IMR-90 (cell line): ENCODE results near the gene PPM1M. TPM values are rescaled to one million over a fixed set of nuclear protein-coding genes. Genes with fewer than 3 reads are reported as not detected.

ENCODE experiments used
- ATAC-seq: fragments of 200-7000 bp; cut with Tn5 transposase; 2 replicates; pipeline ENCODE4 v1.9.1; 2020; ENCODE audit warnings: low read depth, mild to moderate bottlenecking, moderate library complexity
- BruUV-seq: library from RNA; stranded (reverse); fragments of 400-500 nt; replicated peaks from 2 replicates; lab custom pipeline; 2021; lab: Mats Ljungman, UMichigan
- CTCF ChIA-PET: fragments of 300-600 bp; formaldehyde crosslinking; extraction: SDS; loops from one replicate; lab custom pipeline; 2021; ENCODE audit warnings: antibody characterized with exemption; lab: Yijun Ruan, JAX
- POLR2A ChIA-PET: fragments of 300-600 bp; sonication (Branson Sonifier 250); formaldehyde crosslinking; loops from one replicate; lab custom pipeline; 2022; ENCODE audit warnings: antibody characterized with exemption; ENCODE audit not compliant: unreplicated experiment; lab: Charles Lee
- DNase-seq: peaks from one replicate; pipeline ENCODE4 v3.0.0; 2013
- H2AFZ ChIP-seq: replicated peaks from 2 replicates; pipeline ENCODE3; 2013; ENCODE audit warnings: low read length, mild to moderate bottlenecking; ENCODE audit not compliant: poor library complexity
- H2AK5ac ChIP-seq: 2 replicates; pipeline ENCODE4 v1.6.1; 2013; ENCODE audit warnings: low read depth, low read length, inconsistent platforms
- H2AK9ac ChIP-seq: replicated peaks from 2 replicates; pipeline ENCODE3; 2013; ENCODE audit warnings: mild to moderate bottlenecking, low read depth, low read length, moderate library complexity; ENCODE audit not compliant: poor library complexity
- H2BK120ac ChIP-seq: 2 replicates; pipeline ENCODE4 v1.6.1; 2013; ENCODE audit warnings: low read depth, low read length, inconsistent platforms
- H2BK15ac ChIP-seq: 3 replicates; pipeline ENCODE4 v1.6.1; 2013; ENCODE audit warnings: low read depth, low read length, inconsistent platforms
- H2BK20ac ChIP-seq: 2 replicates; pipeline ENCODE4 v1.6.1; 2013; ENCODE audit warnings: low read depth, mild to moderate bottlenecking, inconsistent platforms, low read length, moderate library complexity
- H2BK5ac ChIP-seq: 2 replicates; pipeline ENCODE4 v1.6.1; 2013; ENCODE audit warnings: mild to moderate bottlenecking, low read depth, low read length, inconsistent platforms; ENCODE audit not compliant: poor library complexity, severe bottlenecking
- H3K14ac ChIP-seq: replicated peaks from 2 replicates; pipeline ENCODE4 v1.6.1; 2013; ENCODE audit warnings: low read depth, low read length, inconsistent platforms
- H3K18ac ChIP-seq: 2 replicates; pipeline ENCODE4 v1.6.1; 2013; ENCODE audit warnings: low read depth, low read length, control low read depth
- H3K23ac ChIP-seq: 2 replicates; pipeline ENCODE4 v1.6.1; 2013; ENCODE audit warnings: low read depth, low read length, inconsistent platforms
- H3K27ac ChIP-seq: 2 replicates; pipeline ENCODE4 v1.5.1; 2013; ENCODE audit warnings: mild to moderate bottlenecking, control low read depth, low read length; ENCODE audit not compliant: insufficient read depth
- H3K27me3 ChIP-seq: 2 replicates; pipeline ENCODE4 v1.6.1; 2013; ENCODE audit warnings: low read length; ENCODE audit not compliant: control insufficient read depth, insufficient read depth
- H3K36me3 ChIP-seq: 2 replicates; pipeline ENCODE4 v1.6.1; 2013; ENCODE audit warnings: low read length, mixed read lengths; ENCODE audit not compliant: control insufficient read depth, insufficient read depth
- H3K4ac ChIP-seq: 2 replicates; pipeline ENCODE4 v1.6.1; 2013; ENCODE audit warnings: low read depth, low read length, inconsistent platforms
- H3K4me1 ChIP-seq: 2 replicates; pipeline ENCODE4 v1.6.1; 2013; ENCODE audit warnings: low read length, mixed read lengths; ENCODE audit not compliant: control insufficient read depth, insufficient read depth
- H3K4me2 ChIP-seq: 2 replicates; pipeline ENCODE4 v1.6.1; 2013; ENCODE audit warnings: low read depth, mild to moderate bottlenecking, control low read depth, low read length, moderate library complexity
- H3K4me3 ChIP-seq: 2 replicates; pipeline ENCODE4 v1.5.1; 2013; ENCODE audit warnings: low read depth, mild to moderate bottlenecking, control low read depth, low read length, moderate library complexity; ENCODE audit not compliant: insufficient read depth
- H3K56ac ChIP-seq: 2 replicates; pipeline ENCODE4 v1.6.1; 2013; ENCODE audit warnings: low read length, inconsistent platforms; ENCODE audit not compliant: insufficient read depth; ENCODE audit errors: extremely low read depth
- H3K79me1 ChIP-seq, 2 experiments: 2 replicates each; pipeline ENCODE4 v1.6.1; 2013; ENCODE audit warnings: low read length in 2 of 2, inconsistent platforms in 1 of 2, low read depth in 1 of 2
- H3K9ac ChIP-seq: 2 replicates; pipeline ENCODE4 v1.6.1; 2013; ENCODE audit warnings: low read depth, low read length, control low read depth
- H3K9me1 ChIP-seq: 2 replicates; pipeline ENCODE4 v1.6.1; 2013; ENCODE audit warnings: low read length, inconsistent platforms; ENCODE audit not compliant: insufficient read depth
- H3K9me3 ChIP-seq: 2 replicates; pipeline ENCODE4 v1.6.1; 2013; ENCODE audit warnings: low read length; ENCODE audit not compliant: control insufficient read depth, insufficient read depth
- H4K20me1 ChIP-seq: 2 replicates; pipeline ENCODE4 v1.6.1; 2013; ENCODE audit warnings: low read length, inconsistent platforms; ENCODE audit not compliant: insufficient read depth
- H4K5ac ChIP-seq: 2 replicates; pipeline ENCODE4 v1.6.1; 2013; ENCODE audit warnings: mild to moderate bottlenecking, low read depth, low read length, control low read depth
- H4K8ac ChIP-seq, 2 experiments: 2 replicates each; pipeline ENCODE4 v1.6.1; 2013; ENCODE audit warnings: low read depth in 2 of 2, low read length in 2 of 2, control low read depth in 1 of 2, inconsistent platforms in 1 of 2
- H4K91ac ChIP-seq: 2 replicates; pipeline ENCODE4 v1.6.1; 2013; ENCODE audit warnings: low read depth, low read length, inconsistent platforms; ENCODE audit not compliant: insufficient read depth
- CHD1 ChIP-seq: IDR thresholded peaks from 2 replicates; pipeline ENCODE4 v1.6.1; 2012; ENCODE audit warnings: low read depth, low read length, improper control_type of control experiment
- POLR2A ChIP-seq: IDR thresholded peaks from 2 replicates; pipeline ENCODE4 v1.6.1; 2012; ENCODE audit warnings: mild to moderate bottlenecking, low read depth, low read length
- RFX5 ChIP-seq: IDR thresholded peaks from 2 replicates; pipeline ENCODE4 v1.8.0; 2012; ENCODE audit warnings: low read depth, mild to moderate bottlenecking, low read length, moderate library complexity
- SMC3 ChIP-seq: fragments of 150-350 bp; IDR thresholded peaks from 2 replicates; pipeline ENCODE4 v1.6.1; 2016; ENCODE audit warnings: low read depth, mild to moderate bottlenecking, antibody characterized with exemption, low read length, moderate library complexity
- WGBS, 2 experiments: methylation state at CpG; one replicate each; pipeline versions ENCODE4 v1.1.5 to v1.1.7; 2013; ENCODE audit warnings: missing lambda C conversion rate in 2 of 2; ENCODE audit not compliant: insufficient read length in 1 of 2; ENCODE audit errors: extremely low coverage in 2 of 2; 5-methylcytosine and 5-hydroxymethylcytosine counted together
- dilution Hi-C: fragments of 300-500 bp; cut with HindIII; formaldehyde crosslinking; loops from one replicate; pipeline ENCODE4 v1.14.3; 2018; ENCODE audit warnings: low sequenced_read_pairs; ENCODE audit not compliant: unreplicated experiment
- in situ Hi-C: fragments of 300-500 bp; cut with MboI; formaldehyde crosslinking; loops from 3 replicates; pipeline ENCODE4 v1.14.3; 2019; ENCODE audit warnings: low sequenced_read_pairs, inconsistent platforms, mixed read lengths
- intact Hi-C: fragments of 100-400 bp; cut with micrococcal nuclease; formaldehyde crosslinking; loops from 2 replicates; pipeline ENCODE4 v1.10.0; 2022
- polyA plus RNA-seq, 3 experiments: library from polyadenylated mRNA; depleted of rRNA; stranded (reverse); fragments of >200 nt; gene quantifications; 2 replicates each; pipeline ENCODE4 v1.2.3, GENCODE V29; 2012; ENCODE audit warnings: low replicate concordance in 1 of 3
- total RNA-seq: library from RNA; depleted of rRNA; stranded (reverse); fragments of >200 nt; gene quantifications from 2 replicates; pipeline ENCODE4 v1.2.3, GENCODE V29; 2012

Gene PPM1M
- total and polyA plus RNA-seq, 2 of the 4 experiments (the other 2 are of a cell fraction): 12.2 to 18.1 TPM

DNA sequence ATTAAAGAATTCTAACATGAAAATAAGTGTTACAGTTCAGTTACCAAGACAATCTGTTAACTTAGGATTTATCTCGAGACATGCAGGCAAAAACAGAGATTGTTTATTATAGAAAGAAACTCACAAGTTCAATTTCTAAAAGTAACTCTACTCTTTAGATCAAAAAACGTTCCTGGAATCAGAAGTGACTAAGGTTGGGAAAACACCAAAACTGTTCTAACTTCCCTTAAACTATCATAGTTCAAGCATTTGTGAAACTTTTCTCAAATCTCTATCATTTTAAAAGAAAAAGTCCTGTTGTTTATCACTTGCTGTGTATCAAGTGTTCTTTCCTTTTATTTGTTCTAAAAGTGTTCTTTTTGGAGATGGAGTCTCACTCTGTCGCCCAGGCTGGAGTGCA, 24.2 kb downstream of the PPM1M start:
- Histone ChIP-seq H3K4ac (no peak overlapping the region), H3K18ac (no peak overlapping the region), H4K8ac (no peak overlapping the region), H3K27ac (no peak overlapping the region), H2BK120ac (no peak overlapping the region), H3K56ac (no peak overlapping the region), H3K36me3 (peaks cover 39% of the 10 kb centered on the region), H2BK15ac (no peak overlapping the region), H4K5ac (no peak overlapping the region), H2BK5ac (no peak overlapping the region), H4K91ac (no peak overlapping the region), H3K9ac (no peak overlapping the region), H3K23ac (no peak overlapping the region), H2AK9ac (no peak overlapping the region), H3K14ac (no peak overlapping the region), H2AFZ (no peak overlapping the region), H3K9me1 (peaks cover 7% of the 10 kb centered on the region; the same call in 1 of the 2 replicates), H3K9me3 (no peaks in the 10 kb centered on the region), H3K4me1 (peaks cover 4% of the 10 kb centered on the region; the same call in 1 of the 2 replicates), H3K4me3 (no peak overlapping the region), H2BK20ac (no peak overlapping the region), H3K79me1 (peaks cover 17 to 49% of the 10 kb centered on the region in 2 experiments), H2AK5ac (no peak overlapping the region), H3K27me3 (no peaks in the 10 kb centered on the region), H4K20me1 (peaks cover 68% of the 10 kb centered on the region), H3K4me2 (no peak overlapping the region)
- no TSS peak for BruUV-seq
- POLR2A ChIA-PET: no interaction called here
- ATAC-seq: no peak
- in situ Hi-C loops: no loop called here
- CTCF ChIA-PET: no interaction called here
- no peak for TF ChIP-seq POLR2A
- no peak for TF ChIP-seq CHD1
- no peak for TF ChIP-seq RFX5
- no peak for TF ChIP-seq SMC3
- intact Hi-C loops: loop anchor here (2.0 kb wide), 1 partner anchor 15 kb away; no protein-coding TSS in a partner anchor
- 43% methylated on average over 1 of the region's 3 CpGs; no CpG with 5 or more reads in 1 of the 2 experiments for WGBS, 2 experiments
- dilution Hi-C loops: no loop called here
- DNase-seq: no peak
